OCI-LY3 (cell line): ENCODE data around the gene SMYD3.

ENCODE experiments used
- EZH2phosphoT487 ChIP-seq: fragments of 200-600 bp; shearing (Covaris generic); IDR thresholded peaks from 2 replicates; pipeline ENCODE4 v1.6.1; 2018; ENCODE audit warnings: antibody characterized with exemption, mixed run types, low read depth
- TF ChIP-seq, protein P1 (sequence below): fragments of 200-600, 300-600 bp; sonication (generic); IDR thresholded peaks from 2 replicates; pipeline ENCODE4 v1.5.1; 2014; ENCODE audit warnings: antibody characterized with exemption, low read length, low read depth

DNA sequence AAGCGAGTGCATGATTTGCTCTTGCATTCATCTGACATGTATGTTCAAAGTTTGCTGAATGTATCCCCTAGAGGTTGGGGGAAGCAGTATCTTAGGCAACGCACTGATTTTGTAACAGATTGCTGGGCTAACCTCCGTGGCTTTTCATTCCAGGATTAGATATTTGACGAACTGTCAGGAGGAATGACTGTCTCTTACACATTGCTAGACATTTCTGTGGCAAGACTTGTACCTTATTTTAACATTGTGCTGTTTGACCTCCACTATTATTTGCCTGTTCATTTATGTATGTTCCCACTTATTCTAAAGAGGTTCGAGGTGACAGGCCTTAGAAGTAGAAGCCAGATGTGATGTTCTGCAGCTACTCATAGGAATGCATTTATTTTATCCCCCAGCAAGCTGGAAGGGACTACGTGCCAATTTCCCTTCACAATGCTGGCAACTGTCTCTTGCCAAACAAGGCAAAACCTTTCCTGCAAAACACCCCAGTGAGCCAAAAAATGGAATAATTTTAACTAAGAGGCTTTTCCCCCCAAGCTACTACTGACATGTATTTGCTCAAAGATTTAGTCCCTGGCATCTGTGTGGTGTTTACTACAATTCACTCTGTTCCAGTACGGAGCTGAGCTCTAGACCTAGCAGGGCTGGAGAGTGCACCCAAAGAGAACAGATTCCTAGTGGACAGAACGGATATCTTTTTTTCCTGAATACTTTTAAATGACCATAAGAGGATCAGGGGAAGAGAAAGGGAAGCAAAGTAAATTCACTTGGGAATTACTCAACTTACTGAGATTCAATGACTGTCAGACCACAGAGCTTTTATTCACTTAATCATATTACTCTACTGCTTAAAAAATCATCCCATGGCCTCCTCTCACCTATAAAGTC is 646.2 kb downstream of the SMYD3 start:
- TF ChIP-seq, protein P1, sequence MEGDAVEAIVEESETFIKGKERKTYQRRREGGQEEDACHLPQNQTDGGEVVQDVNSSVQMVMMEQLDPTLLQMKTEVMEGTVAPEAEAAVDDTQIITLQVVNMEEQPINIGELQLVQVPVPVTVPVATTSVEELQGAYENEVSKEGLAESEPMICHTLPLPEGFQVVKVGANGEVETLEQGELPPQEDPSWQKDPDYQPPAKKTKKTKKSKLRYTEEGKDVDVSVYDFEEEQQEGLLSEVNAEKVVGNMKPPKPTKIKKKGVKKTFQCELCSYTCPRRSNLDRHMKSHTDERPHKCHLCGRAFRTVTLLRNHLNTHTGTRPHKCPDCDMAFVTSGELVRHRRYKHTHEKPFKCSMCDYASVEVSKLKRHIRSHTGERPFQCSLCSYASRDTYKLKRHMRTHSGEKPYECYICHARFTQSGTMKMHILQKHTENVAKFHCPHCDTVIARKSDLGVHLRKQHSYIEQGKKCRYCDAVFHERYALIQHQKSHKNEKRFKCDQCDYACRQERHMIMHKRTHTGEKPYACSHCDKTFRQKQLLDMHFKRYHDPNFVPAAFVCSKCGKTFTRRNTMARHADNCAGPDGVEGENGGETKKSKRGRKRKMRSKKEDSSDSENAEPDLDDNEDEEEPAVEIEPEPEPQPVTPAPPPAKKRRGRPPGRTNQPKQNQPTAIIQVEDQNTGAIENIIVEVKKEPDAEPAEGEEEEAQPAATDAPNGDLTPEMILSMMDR: no peak
- no peak for TF ChIP-seq EZH2phosphoT487
